ENCODE results near the gene ING3.

GRCh38 chr7:120997882-120998474, 47.4 kb downstream of the ING3 start:
- TF ChIP-seq CTCF (IDR thresholded peaks at IDR 0.05) (no peak), POLR2AphosphoS5 (IDR thresholded peaks at IDR 0.05; ENCODE audit: low read depth, low read length) (no peak), RCOR1 (IDR thresholded peaks at IDR 0.05; ENCODE audit: low read length) (no peak), JUND (IDR thresholded peaks at IDR 0.05) (no peak), GABPA (IDR thresholded peaks at IDR 0.05; ENCODE audit: low read depth) (no peak), EZH2phosphoT487 (IDR thresholded peaks at IDR 0.05; ENCODE audit: borderline replicate concordance, low read depth) (no peak), PBX3 (IDR thresholded peaks at IDR 0.05) (no peak), USF2 (IDR thresholded peaks at IDR 0.05; ENCODE audit: borderline replicate concordance, low read depth, low read length) (no peak), TAF1 (IDR thresholded peaks at IDR 0.05; ENCODE audit: borderline replicate concordance, low read depth, low read length) (no peak), MAX (IDR thresholded peaks at IDR 0.05; ENCODE audit: low read depth) (no peak), MXI1 (IDR thresholded peaks at IDR 0.05; ENCODE audit: low read depth, low read length) (no peak), CHD2 (IDR thresholded peaks at IDR 0.05; ENCODE audit: low read length, partially characterized antibody) (no peak), EP300 (IDR thresholded peaks at IDR 0.05; ENCODE audit: borderline replicate concordance in 1 of 2, low read depth in 1 of 2, low read length in 1 of 2) (no peak)
- TF ChIP-seq, protein P1, sequence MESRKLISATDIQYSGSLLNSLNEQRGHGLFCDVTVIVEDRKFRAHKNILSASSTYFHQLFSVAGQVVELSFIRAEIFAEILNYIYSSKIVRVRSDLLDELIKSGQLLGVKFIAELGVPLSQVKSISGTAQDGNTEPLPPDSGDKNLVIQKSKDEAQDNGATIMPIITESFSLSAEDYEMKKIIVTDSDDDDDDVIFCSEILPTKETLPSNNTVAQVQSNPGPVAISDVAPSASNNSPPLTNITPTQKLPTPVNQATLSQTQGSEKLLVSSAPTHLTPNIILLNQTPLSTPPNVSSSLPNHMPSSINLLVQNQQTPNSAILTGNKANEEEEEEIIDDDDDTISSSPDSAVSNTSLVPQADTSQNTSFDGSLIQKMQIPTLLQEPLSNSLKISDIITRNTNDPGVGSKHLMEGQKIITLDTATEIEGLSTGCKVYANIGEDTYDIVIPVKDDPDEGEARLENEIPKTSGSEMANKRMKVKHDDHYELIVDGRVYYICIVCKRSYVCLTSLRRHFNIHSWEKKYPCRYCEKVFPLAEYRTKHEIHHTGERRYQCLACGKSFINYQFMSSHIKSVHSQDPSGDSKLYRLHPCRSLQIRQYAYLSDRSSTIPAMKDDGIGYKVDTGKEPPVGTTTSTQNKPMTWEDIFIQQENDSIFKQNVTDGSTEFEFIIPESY (IDR thresholded peaks at IDR 0.05; ENCODE audit: borderline replicate concordance, low read depth), result no peak

Data from SK-N-SH (cell line).